Astrocyte (in vitro differentiated cells and primary cell): Measurements from ENCODE around the gene C1orf174. TPM values are rescaled to one million over a fixed set of nuclear protein-coding genes. Genes with fewer than 3 reads are reported as not detected.

Experiments used
- DNase-seq: peaks from one replicate; pipeline ENCODE4 v3.0.0-alpha.2; 2010; ENCODE audit warnings: low read depth
- FAIRE-seq: peaks from 2 replicates; lab custom pipeline; 2011; peaks lifted over from hg19 to GRCh38; lab: Jason Lieb, UNC
- H2AFZ ChIP-seq: 2 replicates; pipeline ENCODE4 v1.6.0; 2012; ENCODE audit warnings: low read depth, low read length, inconsistent platforms
- H3K27ac ChIP-seq: 2 replicates; pipeline ENCODE4 v1.5.1; 2011; ENCODE audit warnings: low read depth, low read length, inconsistent platforms
- H3K27me3 ChIP-seq: 2 replicates; pipeline ENCODE4 v1.6.0; 2011; ENCODE audit warnings: low read length, inconsistent platforms; ENCODE audit not compliant: insufficient read depth
- H3K36me3 ChIP-seq: 2 replicates; pipeline ENCODE4 v1.5.1; 2011; ENCODE audit warnings: low read length, inconsistent platforms; ENCODE audit not compliant: insufficient read depth
- H3K4me1 ChIP-seq: 2 replicates; pipeline ENCODE4 v1.5.1; 2011; ENCODE audit warnings: low read length, inconsistent platforms; ENCODE audit not compliant: insufficient read depth
- H3K4me2 ChIP-seq: 2 replicates; pipeline ENCODE4 v1.6.0; 2012; ENCODE audit warnings: low read length, inconsistent platforms
- H3K4me3 ChIP-seq: 2 replicates; pipeline ENCODE4 v1.5.1; 2011; ENCODE audit warnings: low read depth, mild to moderate bottlenecking, low read length, inconsistent platforms; ENCODE audit not compliant: insufficient read depth
- H3K79me2 ChIP-seq: 2 replicates; pipeline ENCODE4 v1.6.0; 2012; ENCODE audit warnings: mild to moderate bottlenecking, low read length, inconsistent platforms; ENCODE audit not compliant: insufficient read depth
- H3K9ac ChIP-seq: 2 replicates; pipeline ENCODE4 v1.6.0; 2012; ENCODE audit warnings: mild to moderate bottlenecking, low read length, inconsistent platforms
- H3K9me3 ChIP-seq: 2 replicates; pipeline ENCODE4 v1.5.1; 2012; ENCODE audit warnings: low read depth, mild to moderate bottlenecking, low read length, inconsistent platforms; ENCODE audit not compliant: insufficient read depth
- H4K20me1 ChIP-seq: 2 replicates; pipeline ENCODE4 v1.6.0; 2012; ENCODE audit warnings: low read length, inconsistent platforms; ENCODE audit not compliant: insufficient read depth
- H3K27ac Mint-ChIP-seq: one replicate; pipeline ENCODE4 v1.8.0; 2021; ENCODE audit warnings: mild to moderate bottlenecking, mixed read lengths; ENCODE audit not compliant: unreplicated experiment
- H3K27me3 Mint-ChIP-seq: one replicate; pipeline ENCODE4 v1.8.0; 2021; ENCODE audit warnings: low read depth, mixed read lengths; ENCODE audit not compliant: unreplicated experiment
- H3K36me3 Mint-ChIP-seq: one replicate; pipeline ENCODE4 v1.8.0; 2021; ENCODE audit warnings: low read depth, mixed read lengths; ENCODE audit not compliant: unreplicated experiment
- H3K4me1 Mint-ChIP-seq: one replicate; pipeline ENCODE4 v1.8.0; 2021; ENCODE audit warnings: low read depth, mixed read lengths; ENCODE audit not compliant: unreplicated experiment
- H3K4me3 Mint-ChIP-seq: one replicate; pipeline ENCODE4 v1.8.0; 2021; ENCODE audit warnings: mild to moderate bottlenecking, moderate library complexity, mixed read lengths; ENCODE audit not compliant: unreplicated experiment
- H3K9me3 Mint-ChIP-seq: one replicate; pipeline ENCODE4 v1.8.0; 2021; ENCODE audit warnings: mild to moderate bottlenecking, mixed read lengths; ENCODE audit not compliant: unreplicated experiment
- CTCF ChIP-seq: IDR thresholded peaks from 2 replicates; pipeline ENCODE4 v1.5.1; 2011; ENCODE audit warnings: low read depth, mild to moderate bottlenecking, inconsistent platforms, low read length, moderate library complexity; ENCODE audit not compliant: insufficient read depth
- EZH2 ChIP-seq: IDR thresholded peaks from 2 replicates; pipeline ENCODE4 v1.6.1; 2012; ENCODE audit warnings: mild to moderate bottlenecking, low read length, inconsistent platforms; ENCODE audit not compliant: insufficient read depth
- total RNA-seq: library from RNA; stranded (reverse); gene quantifications from 2 replicates; pipeline ENCODE4 v1.2.1, GENCODE V29; 2021

C1orf174 gene
- total RNA-seq, 1 donor from 2014 or later: 26.1 TPM

GRCh38 chr1:3930301-3931006 is 30.4 kb upstream of the C1orf174 start:
- no peak for FAIRE-seq
- H3K9me3 Mint-ChIP-seq: peaks cover 5% of the 10 kb centered on the region
- Histone ChIP-seq H3K4me3 (no peak overlapping the region), H3K9ac (no peak overlapping the region), H3K27ac (no peak overlapping the region), H2AFZ (no peak overlapping the region), H3K36me3 (no peaks in the 10 kb centered on the region), H3K4me1 (no peaks in the 10 kb centered on the region), H3K4me2 (no peak overlapping the region), H3K79me2 (no peaks in the 10 kb centered on the region), H3K27me3 (no peaks in the 10 kb centered on the region), H4K20me1 (no peaks in the 10 kb centered on the region), H3K9me3 (peaks cover 13% of the 10 kb centered on the region)
- no peak overlapping the region for H3K4me3 Mint-ChIP-seq
- peaks cover 30% of the 10 kb centered on the region for H3K27me3 Mint-ChIP-seq
- no peak overlapping the region for H3K27ac Mint-ChIP-seq
- DNase-seq: no peak
- no peak for TF ChIP-seq CTCF
- no peak for TF ChIP-seq EZH2
- no peaks in the 10 kb centered on the region for H3K36me3 Mint-ChIP-seq
- no peaks in the 10 kb centered on the region for H3K4me1 Mint-ChIP-seq

- FAIRE-seq (no peak), DNase-seq (no peak)
- Histone ChIP-seq H3K27ac (no peak overlapping the region), H4K20me1 (no peaks in the 10 kb centered on the region), H3K4me1 (no peaks in the 10 kb centered on the region), H2AFZ (no peak overlapping the region), H3K9me3 (peaks cover 13% of the 10 kb centered on the region), H3K9ac (no peak overlapping the region), H3K27me3 (no peaks in the 10 kb centered on the region), H3K79me2 (no peaks in the 10 kb centered on the region), H3K4me2 (no peak overlapping the region), H3K36me3 (no peaks in the 10 kb centered on the region), H3K4me3 (no peak overlapping the region)
- H3K27me3 Mint-ChIP-seq: peaks cover 28% of the 10 kb centered on the region
- no peaks in the 10 kb centered on the region for H3K36me3 Mint-ChIP-seq
- no peaks in the 10 kb centered on the region for H3K4me1 Mint-ChIP-seq
- H3K27ac Mint-ChIP-seq: no peak overlapping the region
- no peaks in the 10 kb centered on the region for H3K9me3 Mint-ChIP-seq
- no peak for TF ChIP-seq EZH2
- no peak for TF ChIP-seq CTCF
- no peak overlapping the region for H3K4me3 Mint-ChIP-seq
Observed at GRCh38 chr1:3929126-3929525, 29.1 kb upstream of the C1orf174 start.

GRCh38 chr1:3928586-3928985 is 28.5 kb upstream of the C1orf174 start:
- H3K4me1 ChIP-seq: no peaks in the 10 kb centered on the region
- H3K4me3 Mint-ChIP-seq: no peak overlapping the region
- H3K27me3 Mint-ChIP-seq: peaks cover 28% of the 10 kb centered on the region
- FAIRE-seq (no peak), DNase-seq (no peak)
- H3K27ac Mint-ChIP-seq: no peak overlapping the region
- no peak overlapping the region for H3K27ac ChIP-seq
- H3K9me3 Mint-ChIP-seq: no peaks in the 10 kb centered on the region
- peaks cover 13% of the 10 kb centered on the region for H3K9me3 ChIP-seq
- no peak overlapping the region for H3K4me3 ChIP-seq
- H2AFZ ChIP-seq: no peak overlapping the region
- no peaks in the 10 kb centered on the region for H4K20me1 ChIP-seq
- TF ChIP-seq EZH2 (no peak), CTCF (no peak)
- H3K9ac ChIP-seq: no peak overlapping the region
- H3K27me3 ChIP-seq: no peaks in the 10 kb centered on the region
- no peaks in the 10 kb centered on the region for H3K36me3 ChIP-seq
- H3K4me1 Mint-ChIP-seq: no peaks in the 10 kb centered on the region
- no peaks in the 10 kb centered on the region for H3K79me2 ChIP-seq
- H3K36me3 Mint-ChIP-seq: no peaks in the 10 kb centered on the region
- no peak overlapping the region for H3K4me2 ChIP-seq
